Duodenal mucosa (tissue), 2 donors: ENCODE measurements around the gene LHFPL4.

Experiments
- H3K27ac ChIP-seq: one replicate; pipeline ENCODE4 v1.7.0; 2013; ENCODE audit warnings: low read depth, low read length
- H3K27me3 ChIP-seq, 2 donors: one replicate each; pipeline ENCODE4 v1.7.0; 2013; ENCODE audit warnings: low read length in 2 of 2, control low read depth in 1 of 2; ENCODE audit not compliant: insufficient read depth in 2 of 2, control insufficient read depth in 1 of 2
- H3K36me3 ChIP-seq, 2 donors: one replicate each; pipeline ENCODE4 v1.7.0; 2013; ENCODE audit warnings: low read length in 2 of 2, control low read depth in 1 of 2; ENCODE audit not compliant: insufficient read depth in 2 of 2, control insufficient read depth in 1 of 2
- H3K4me1 ChIP-seq, 2 donors: one replicate each; pipeline ENCODE4 v1.7.0; 2013; ENCODE audit warnings: low read length in 2 of 2, control low read depth in 1 of 2; ENCODE audit not compliant: insufficient read depth in 2 of 2, control insufficient read depth in 1 of 2
- H3K4me3 ChIP-seq, 2 donors: one replicate each; pipeline ENCODE4 v1.7.0; 2013; ENCODE audit warnings: low read length in 2 of 2, low read depth in 1 of 2
- H3K9ac ChIP-seq, 2 donors: one replicate each; pipeline ENCODE4 v1.7.0; 2013; ENCODE audit warnings: low read length in 2 of 2, low read depth in 1 of 2
- H3K9me3 ChIP-seq, 2 donors: one replicate each; pipeline ENCODE4 v1.7.0; 2013; ENCODE audit warnings: low read length in 2 of 2, control low read depth in 1 of 2; ENCODE audit not compliant: control insufficient read depth in 1 of 2

Gene LHFPL4

GRCh38 chr3:9480265-9480664, 73.4 kb downstream of the LHFPL4 start:
- Histone ChIP-seq H3K27me3 (no peaks in the 10 kb centered on the region), H3K9ac (no peak overlapping the region), H3K36me3 (peaks cover 25 to 60% of the 10 kb centered on the region in 2 donors)

GRCh38 chr3:9476935-9477334, 76.7 kb downstream of the LHFPL4 start:
- Histone ChIP-seq H3K27ac (no peak overlapping the region), H3K4me1 (no peaks in the 10 kb centered on the region), H3K4me3 (no peak overlapping the region), H3K9ac (no peak overlapping the region), H3K36me3 (peaks cover 52 to 86% of the 10 kb centered on the region in 2 donors), H3K9me3 (no peaks in the 10 kb centered on the region), H3K27me3 (no peaks in the 10 kb centered on the region)

More at GRCh38 chr3:9480265-9480664, 73.4 kb downstream of the LHFPL4 start:
- Histone ChIP-seq H3K4me3 (no peak overlapping the region), H3K27ac (no peak overlapping the region), H3K9me3 (no peaks in the 10 kb centered on the region), H3K4me1 (no peaks in the 10 kb centered on the region)

GRCh38 chr3:9474482-9474881, 79.1 kb downstream of the LHFPL4 start:
- no peaks in the 10 kb centered on the region for H3K27me3 ChIP-seq
- H3K9ac ChIP-seq, result no peak overlapping the region
- no peak overlapping the region for H3K4me3 ChIP-seq
- H3K36me3 ChIP-seq, result peaks cover 69 to 95% of the 10 kb centered on the region in 2 donors
- H3K27ac ChIP-seq, result no peak overlapping the region
- H3K4me1 ChIP-seq, result no peaks in the 10 kb centered on the region
- no peaks in the 10 kb centered on the region for H3K9me3 ChIP-seq

GRCh38 chr3:9473496-9474065, 80.0 kb downstream of the LHFPL4 start:
- Histone ChIP-seq H3K27me3 (no peaks in the 10 kb centered on the region), H3K4me3 (no peak overlapping the region), H3K9ac (no peak overlapping the region), H3K9me3 (no peaks in the 10 kb centered on the region), H3K27ac (no peak overlapping the region), H3K36me3 (peaks cover 71 to 95% of the 10 kb centered on the region in 2 donors), H3K4me1 (no peaks in the 10 kb centered on the region)

- no peak overlapping the region for H3K9ac ChIP-seq
- H3K4me3 ChIP-seq, result no peak overlapping the region
- no peak overlapping the region for H3K27ac ChIP-seq
- H3K9me3 ChIP-seq, result no peaks in the 10 kb centered on the region
- no peaks in the 10 kb centered on the region for H3K4me1 ChIP-seq
- peaks cover 74 to 95% of the 10 kb centered on the region in 2 donors for H3K36me3 ChIP-seq
- no peaks in the 10 kb centered on the region for H3K27me3 ChIP-seq
These were observed 83.6 kb downstream of the LHFPL4 start for GRCh38 chr3:9469986-9470385.

GRCh38 chr3:9468460-9468859, 85.2 kb downstream of the LHFPL4 start:
- Histone ChIP-seq H3K27ac (no peak overlapping the region), H3K4me3 (no peak overlapping the region), H3K36me3 (peaks cover 68 to 95% of the 10 kb centered on the region in 2 donors), H3K27me3 (no peaks in the 10 kb centered on the region), H3K9me3 (no peaks in the 10 kb centered on the region), H3K4me1 (no peaks in the 10 kb centered on the region), H3K9ac (no peak overlapping the region)

- Histone ChIP-seq H3K27me3 (no peaks in the 10 kb centered on the region), H3K9ac (no peak overlapping the region), H3K9me3 (no peaks in the 10 kb centered on the region), H3K27ac (no peak overlapping the region), H3K4me1 (no peaks in the 10 kb centered on the region), H3K4me3 (no peak overlapping the region), H3K36me3 (peaks cover 66 to 95% of the 10 kb centered on the region in 2 donors)
These were observed 86.2 kb downstream of the LHFPL4 start for GRCh38 chr3:9467451-9467850.

- no peaks in the 10 kb centered on the region for H3K27me3 ChIP-seq
- H3K9me3 ChIP-seq, result no peaks in the 10 kb centered on the region
- H3K36me3 ChIP-seq, result peaks cover 33 to 54% of the 10 kb centered on the region in 2 donors
- H3K4me3 ChIP-seq, result no peak overlapping the region
- peaks cover 5 to 6% of the 10 kb centered on the region in 2 donors for H3K4me1 ChIP-seq
- H3K9ac ChIP-seq, result no peak overlapping the region
- H3K27ac ChIP-seq, result no peak overlapping the region
These were observed 98.0 kb downstream of the LHFPL4 start for GRCh38 chr3:9455596-9456131.

- Histone ChIP-seq H3K27ac (no peak overlapping the region), H3K4me3 (no peak overlapping the region), H3K9me3 (no peaks in the 10 kb centered on the region), H3K36me3 (peaks cover 56 to 65% of the 10 kb centered on the region in 2 donors), H3K4me1 (peaks cover 5 to 6% of the 10 kb centered on the region in 2 donors), H3K9ac (no peak overlapping the region), H3K27me3 (no peaks in the 10 kb centered on the region)
These were observed 101.2 kb downstream of the LHFPL4 start for GRCh38 chr3:9452417-9452816.

GRCh38 chr3:9450991-9451390, 102.6 kb downstream of the LHFPL4 start:
- H3K4me1 ChIP-seq, result peaks cover 5 to 6% of the 10 kb centered on the region in 2 donors
- no peak overlapping the region for H3K4me3 ChIP-seq
- H3K27me3 ChIP-seq, result no peaks in the 10 kb centered on the region
- H3K36me3 ChIP-seq, result peaks cover 61 to 75% of the 10 kb centered on the region in 2 donors
- no peaks in the 10 kb centered on the region for H3K9me3 ChIP-seq
- H3K9ac ChIP-seq, result no peak overlapping the region
- H3K27ac ChIP-seq, result no peak overlapping the region
